Measurements from ENCODE around the gene DTD1. TPM values are rescaled to one million over a fixed set of nuclear protein-coding genes. Genes with fewer than 3 reads are reported as not detected.
A peak's percentile ranks its signal among the peaks of the same experiment; 100 is the strongest.

The DTD1 gene
- total RNA-seq, 1 donor from 2014 or later: 29.8 TPM

GRCh38 chr20:18721551-18722115 is 133.8 kb downstream of the DTD1 start:
- Mint-ChIP-seq H3K4me1 (ENCODE audit: unreplicated experiment) (peaks cover 5% of the 10 kb centered on the region), H3K9me3 (peaks cover 10% of the 10 kb centered on the region), H3K27me3 (no peaks in the 10 kb centered on the region), H3K27ac (no peak overlapping the region), H3K4me3 (no peak overlapping the region), H3K36me3 (peaks cover 7% of the 10 kb centered on the region)
- DNase-seq (ENCODE audit: extremely low spot score, unreplicated experiment): no peak
- no peak for TF ChIP-seq CTCF (conservative IDR thresholded peaks at IDR 0.05)

- TF ChIP-seq CTCF (conservative IDR thresholded peaks at IDR 0.05): no peak
- Mint-ChIP-seq H3K4me3 (no peak overlapping the region), H3K27me3 (no peaks in the 10 kb centered on the region), H3K27ac (no peak overlapping the region), H3K4me1 (ENCODE audit: unreplicated experiment) (peaks cover 5% of the 10 kb centered on the region), H3K9me3 (peaks cover 10% of the 10 kb centered on the region), H3K36me3 (peaks cover 7% of the 10 kb centered on the region)
- no peak for DNase-seq (ENCODE audit: extremely low spot score, unreplicated experiment)
Observed at GRCh38 chr20:18722371-18722770, 134.5 kb downstream of the DTD1 start.

- DNase-seq (ENCODE audit: extremely low spot score, unreplicated experiment): no peak
- no peaks in the 10 kb centered on the region for H3K27me3 Mint-ChIP-seq
- H3K36me3 Mint-ChIP-seq: peaks cover 7% of the 10 kb centered on the region
- no peak overlapping the region for H3K4me3 Mint-ChIP-seq
- no peak for TF ChIP-seq CTCF (conservative IDR thresholded peaks at IDR 0.05)
- peaks cover 5% of the 10 kb centered on the region for H3K4me1 Mint-ChIP-seq (ENCODE audit: unreplicated experiment)
- H3K27ac Mint-ChIP-seq: no peak overlapping the region
- peaks cover 10% of the 10 kb centered on the region for H3K9me3 Mint-ChIP-seq
Observed at GRCh38 chr20:18724077-18724476, 136.2 kb downstream of the DTD1 start.

GRCh38 chr20:18724788-18725464 is 137.1 kb downstream of the DTD1 start:
- Mint-ChIP-seq H3K9me3 (peaks cover 2% of the 10 kb centered on the region), H3K4me1 (ENCODE audit: unreplicated experiment) (peaks cover 7% of the 10 kb centered on the region), H3K27me3 (no peaks in the 10 kb centered on the region), H3K4me3 (no peak overlapping the region), H3K27ac (no peak overlapping the region), H3K36me3 (peaks cover 6% of the 10 kb centered on the region)
- no peak for DNase-seq (ENCODE audit: extremely low spot score, unreplicated experiment)
- TF ChIP-seq CTCF (conservative IDR thresholded peaks at IDR 0.05): no peak

GRCh38 chr20:18727032-18727508 is 139.2 kb downstream of the DTD1 start:
- TF ChIP-seq CTCF (conservative IDR thresholded peaks at IDR 0.05): no peak
- no peak for DNase-seq (ENCODE audit: extremely low spot score, unreplicated experiment)
- H3K4me3 Mint-ChIP-seq: no peak overlapping the region
- no peaks in the 10 kb centered on the region for H3K36me3 Mint-ChIP-seq
- H3K27ac Mint-ChIP-seq: peak overlapping the region; percentile 50
- no peaks in the 10 kb centered on the region for H3K9me3 Mint-ChIP-seq
- peaks cover 9% of the 10 kb centered on the region for H3K4me1 Mint-ChIP-seq (ENCODE audit: unreplicated experiment)
- no peaks in the 10 kb centered on the region for H3K27me3 Mint-ChIP-seq

Data from type B pancreatic cell (in vitro differentiated cells).